Stimulated activated naive CD8-positive, alpha-beta T cell treated with anti-CD3 and anti-CD28 coated beads, Interleukin-15, amount 100 ng/mL, for 72 hours (primary cell): ENCODE measurements around the gene PLAGL1.
"Not testable (repeated sequence)": the region's sequence is repeated elsewhere in the genome, so short reads cannot be mapped to it uniquely, and the experiment has no call there.

ENCODE experiments used
- ATAC-seq: fragments of 150-1000 bp; cut with Tn5 transposase; 2 replicates; pipeline ENCODE4 v1.10.0; 2021; ENCODE audit warnings: mild to moderate bottlenecking, moderate library complexity
- DNase-seq, 2 donors: peaks; one replicate each; pipeline ENCODE4 v3.0.0; 2021 to 2022
- H3K27ac Mint-ChIP-seq, 2 donors: one replicate each; pipeline ENCODE4 v1.8.0; 2022; ENCODE audit warnings: mild to moderate bottlenecking in 2 of 2, mixed read lengths in 2 of 2, moderate library complexity in 2 of 2
- H3K27me3 Mint-ChIP-seq: one replicate; pipeline ENCODE4 v1.8.0; 2022; ENCODE audit warnings: mixed read lengths
- H3K4me1 Mint-ChIP-seq: one replicate; pipeline ENCODE4 v1.8.0; 2022; ENCODE audit warnings: mild to moderate bottlenecking, mixed read lengths
- H3K4me3 Mint-ChIP-seq, 2 donors: one replicate each; pipeline ENCODE4 v1.8.0; 2022; ENCODE audit warnings: mild to moderate bottlenecking in 2 of 2, mixed read lengths in 2 of 2, moderate library complexity in 1 of 2
- H3K9me3 Mint-ChIP-seq, 2 donors: one replicate each; pipeline ENCODE4 v1.8.0; 2022; ENCODE audit warnings: mixed read lengths in 2 of 2

PLAGL1 gene

GRCh38 chr6:144008120-144008811 is at the start of gene PLAGL1:
Gene PLAGL1, minus strand, starts transcription at chr6:144008259. Its CDS starts 60,123 bp downstream, at chr6:143948136.
- H3K27ac Mint-ChIP-seq, result peak within 1 kb of the TSS; percentile 34 to 52
- peaks cover 12% of the 10 kb centered on the region for H3K4me1 Mint-ChIP-seq
- ATAC-seq, result peak; percentile 83
- H3K9me3 Mint-ChIP-seq, result peaks cover 0 to 5% of the 10 kb centered on the region in 2 donors
- peak; percentile 21 to 25 for DNase-seq
- H3K27me3 Mint-ChIP-seq, result peaks cover 31% of the 10 kb centered on the region
- H3K4me3 Mint-ChIP-seq, result peak within 1 kb of the TSS; percentile 76 to 78

- peak; percentile 94 for ATAC-seq
These were observed 47.3 kb upstream of the PLAGL1 start for GRCh38 chr6:144055121-144055931.

GRCh38 chr6:144053601-144054000 is 45.5 kb upstream of the PLAGL1 start:
- H3K9me3 Mint-ChIP-seq, result peaks cover 0 to 9% of the 10 kb centered on the region in 2 donors
- H3K27ac Mint-ChIP-seq, result no peak overlapping the region
- H3K27me3 Mint-ChIP-seq, result no peaks in the 10 kb centered on the region
- no peak for DNase-seq
- H3K4me3 Mint-ChIP-seq, result no peak overlapping the region
- no peak for ATAC-seq
- H3K4me1 Mint-ChIP-seq, result peaks cover 34% of the 10 kb centered on the region

More at GRCh38 chr6:144055121-144055931, 47.3 kb upstream of the PLAGL1 start:
- peak; percentile 43 to 64 for DNase-seq
- Mint-ChIP-seq H3K9me3 (no peaks in the 10 kb centered on the region), H3K27ac (peak overlapping the region; percentile 95 to 97), H3K4me3 (peak overlapping the region; percentile 82 to 89), H3K27me3 (no peaks in the 10 kb centered on the region), H3K4me1 (peaks cover 34% of the 10 kb centered on the region)

DNA sequence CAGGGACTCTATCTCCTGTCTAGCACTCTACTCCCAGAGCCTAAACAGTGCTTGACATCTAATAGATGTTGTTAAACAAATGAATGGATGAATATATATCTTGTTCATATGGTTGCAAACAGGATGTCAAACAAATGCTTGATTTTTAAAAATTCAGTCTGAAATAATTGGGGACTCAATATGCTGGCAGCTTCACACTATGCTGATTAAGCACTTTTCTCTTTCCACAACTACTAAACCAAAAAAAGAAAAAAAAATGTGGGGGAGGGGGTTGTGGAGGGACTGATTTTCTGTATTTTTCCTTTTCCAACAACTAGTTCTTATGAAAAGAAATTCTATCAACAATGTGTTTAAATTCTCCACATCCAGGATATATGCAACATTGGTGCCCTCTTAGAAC is 44.4 kb upstream of the PLAGL1 start:
- peaks cover 0 to 10% of the 10 kb centered on the region in 2 donors for H3K9me3 Mint-ChIP-seq
- no peaks in the 10 kb centered on the region for H3K27me3 Mint-ChIP-seq
- ATAC-seq (no peak), DNase-seq (no peak)
- peaks cover 30% of the 10 kb centered on the region for H3K4me1 Mint-ChIP-seq
- H3K27ac Mint-ChIP-seq, result no peak overlapping the region
- no peak overlapping the region for H3K4me3 Mint-ChIP-seq

DNA sequence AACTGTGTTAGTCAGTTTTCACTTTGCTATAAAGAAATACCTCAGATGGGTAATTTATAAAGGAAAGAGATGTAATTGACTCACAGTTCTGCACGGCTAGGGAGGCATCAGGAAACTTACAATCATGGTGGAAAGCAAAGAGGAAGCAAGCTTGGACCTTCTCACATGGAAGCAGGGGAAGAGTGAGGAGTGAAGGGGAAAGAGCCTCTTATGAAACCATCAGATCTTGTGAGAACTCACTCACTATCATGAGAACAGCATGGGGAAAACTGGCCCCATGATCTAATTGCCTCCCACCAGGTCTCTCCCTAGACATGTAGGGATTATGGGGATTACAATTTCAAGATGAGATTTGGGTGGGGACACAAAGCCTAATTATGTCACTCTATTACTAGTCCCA is 41.3 kb upstream of the PLAGL1 start:
- H3K4me1 Mint-ChIP-seq, result peaks cover 4% of the 10 kb centered on the region
- no peak overlapping the region for H3K27ac Mint-ChIP-seq
- H3K9me3 Mint-ChIP-seq, result peaks cover 0 to 10% of the 10 kb centered on the region in 2 donors
- DNase-seq (no peak), ATAC-seq (no peak)
- H3K4me3 Mint-ChIP-seq, result no peak overlapping the region
- no peaks in the 10 kb centered on the region for H3K27me3 Mint-ChIP-seq

DNA sequence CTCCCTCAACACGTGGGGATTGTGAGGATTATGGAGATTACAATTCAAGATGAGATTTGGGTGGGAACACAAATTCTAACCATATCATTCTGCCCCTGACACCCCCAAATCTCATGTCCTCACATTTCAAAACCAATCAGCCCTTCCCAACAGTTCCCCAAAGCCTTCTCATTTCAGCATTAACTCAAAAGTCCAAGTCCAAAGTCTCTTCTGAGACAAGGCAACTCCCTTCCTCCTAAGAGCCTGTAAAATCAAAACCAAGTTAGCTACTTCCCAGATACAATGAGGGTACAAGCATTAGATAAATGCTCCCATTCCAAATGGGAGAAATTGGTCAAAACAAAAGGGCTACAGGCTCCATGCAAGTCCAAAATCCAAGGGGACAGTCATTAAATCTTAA is 39.6 kb upstream of the PLAGL1 start:
- Mint-ChIP-seq H3K4me1 (no peaks in the 10 kb centered on the region), H3K27me3 (no peaks in the 10 kb centered on the region), H3K27ac (peak overlapping the region in 1 of 2 donors; percentile 78), H3K9me3 (peaks cover 0 to 10% of the 10 kb centered on the region in 2 donors), H3K4me3 (no peak overlapping the region)
- ATAC-seq, result no peak
- no peak for DNase-seq

DNA sequence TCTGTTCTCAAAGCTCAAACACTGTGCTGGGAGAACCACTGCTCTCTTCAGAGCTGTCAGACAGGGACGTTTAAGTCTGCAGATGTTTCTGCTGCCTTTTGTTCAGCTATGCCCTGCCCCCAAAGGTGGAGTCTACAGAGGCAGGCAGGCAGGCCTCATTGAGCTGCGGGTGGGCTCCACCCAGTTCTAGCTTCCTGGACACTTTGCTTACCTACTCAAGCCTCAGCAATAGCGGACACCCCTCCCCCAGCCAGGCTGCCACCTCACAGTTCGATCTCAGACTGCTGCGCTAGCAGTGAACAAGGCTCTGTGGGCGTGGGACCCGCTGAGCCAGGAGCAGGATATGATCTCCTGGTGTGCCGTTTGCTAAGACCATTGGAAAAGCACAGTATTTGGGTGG is 38.6 kb upstream of the PLAGL1 start:
- not testable (repeated sequence) for ATAC-seq, H3K27ac Mint-ChIP-seq

DNA sequence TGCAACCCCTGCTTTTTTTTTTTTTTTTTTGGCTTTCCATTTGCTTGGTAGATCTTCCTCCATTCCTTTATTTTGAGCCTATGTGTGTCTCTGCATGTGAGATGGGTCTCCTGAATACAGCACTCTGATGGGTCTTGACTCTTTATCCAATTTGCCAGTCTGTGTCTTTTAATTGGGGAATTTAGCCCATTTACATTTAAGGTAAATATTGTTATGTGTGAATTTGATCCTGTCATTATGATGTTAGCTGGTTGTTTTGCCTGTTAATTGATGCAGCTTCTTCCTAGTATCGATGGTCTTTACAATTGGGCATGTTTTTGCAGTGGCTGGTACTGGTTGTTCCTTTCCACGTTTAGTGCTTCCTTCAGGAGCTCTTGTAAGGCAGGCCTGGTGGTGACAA is 36.9 kb upstream of the PLAGL1 start:
- not testable (repeated sequence) for H3K27ac Mint-ChIP-seq, H3K4me3 Mint-ChIP-seq, DNase-seq, ATAC-seq, H3K27me3 Mint-ChIP-seq, H3K4me1 Mint-ChIP-seq
- H3K9me3 Mint-ChIP-seq, result peaks cover 0 to 14% of the 10 kb centered on the region in 2 donors

More for the DNA sequence above, 38.6 kb upstream of the PLAGL1 start:
- not testable (repeated sequence) for H3K4me3 Mint-ChIP-seq, H3K4me1 Mint-ChIP-seq, DNase-seq, H3K27me3 Mint-ChIP-seq
- H3K9me3 Mint-ChIP-seq, result peaks cover 0 to 13% of the 10 kb centered on the region in 2 donors

- Mint-ChIP-seq H3K27ac (no peak overlapping the region), H3K27me3 (no peaks in the 10 kb centered on the region), H3K9me3 (peaks cover 3 to 9% of the 10 kb centered on the region in 2 donors), H3K4me1 (peaks cover 16% of the 10 kb centered on the region), H3K4me3 (peak overlapping the region in 1 of 2 donors; percentile 54)
- no peak for DNase-seq
- no peak for ATAC-seq
These were observed 28.8 kb upstream of the PLAGL1 start for GRCh38 chr6:144036835-144037195.

DNA sequence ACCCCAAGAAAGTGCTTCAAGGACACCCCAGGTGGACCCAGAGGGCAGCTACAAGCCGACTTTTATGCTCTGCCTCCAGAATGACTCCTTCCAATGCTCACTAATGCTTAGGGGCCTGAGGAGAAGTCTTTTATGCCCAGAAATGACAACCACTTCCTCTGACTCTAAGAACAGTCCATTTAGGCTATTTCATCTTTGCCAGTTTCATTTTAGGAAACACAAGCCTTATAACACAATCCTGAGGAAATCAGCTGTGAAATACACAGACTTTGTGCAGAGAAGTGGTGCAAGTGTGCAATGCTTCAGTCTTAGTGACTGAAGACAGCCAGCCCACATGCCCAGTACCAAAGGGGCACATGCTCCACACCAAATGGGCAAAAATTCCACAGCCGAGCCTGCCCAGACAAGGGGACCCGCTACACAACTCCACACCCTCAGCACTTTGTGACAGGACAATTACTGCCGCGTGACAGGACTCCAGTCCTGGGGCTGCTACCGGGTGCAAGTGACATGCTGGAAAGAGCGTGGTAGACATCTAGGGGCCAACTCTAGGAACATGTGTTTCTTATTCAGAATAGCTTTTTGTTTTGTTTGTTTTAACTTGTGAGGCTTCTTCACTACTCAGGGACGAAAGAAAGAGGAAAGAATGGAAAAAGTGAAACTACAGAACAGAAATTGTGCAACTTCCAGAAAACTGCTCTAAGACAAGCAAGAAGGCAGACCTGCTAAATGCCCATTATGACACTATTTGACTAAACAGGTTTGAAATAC is 28.2 kb upstream of the PLAGL1 start:
- ATAC-seq, result peak; percentile 69
- DNase-seq, result no peak
- H3K9me3 Mint-ChIP-seq, result peaks cover 2 to 9% of the 10 kb centered on the region in 2 donors
- peak overlapping the region in 1 of 2 donors; percentile 79 for H3K27ac Mint-ChIP-seq
- peak overlapping the region; percentile 21 to 54 for H3K4me3 Mint-ChIP-seq
- peaks cover 16% of the 10 kb centered on the region for H3K4me1 Mint-ChIP-seq
- no peaks in the 10 kb centered on the region for H3K27me3 Mint-ChIP-seq

DNA sequence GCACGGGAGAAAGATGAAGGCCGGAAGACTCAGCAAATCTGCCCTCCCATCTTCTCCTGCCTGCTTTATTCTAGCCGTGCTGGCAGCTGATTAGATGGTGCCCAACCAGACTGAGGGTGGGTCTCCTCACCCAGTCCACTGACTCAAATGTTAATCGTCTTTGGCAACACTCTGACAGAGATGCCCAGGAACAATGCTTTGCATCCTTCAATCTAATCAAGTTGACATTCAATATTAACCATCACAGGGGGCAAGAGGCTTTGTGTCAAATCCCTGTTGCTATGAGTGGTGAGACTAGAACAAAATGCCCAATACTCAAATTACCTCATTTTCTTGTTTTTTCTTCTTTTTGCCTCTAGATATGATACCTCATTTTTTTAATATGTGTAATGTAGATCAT is 27.4 kb upstream of the PLAGL1 start:
- Mint-ChIP-seq H3K9me3 (peaks cover 5 to 9% of the 10 kb centered on the region in 2 donors), H3K27ac (no peak overlapping the region), H3K4me1 (peaks cover 16% of the 10 kb centered on the region), H3K27me3 (no peaks in the 10 kb centered on the region), H3K4me3 (no peak overlapping the region)
- no peak for ATAC-seq
- DNase-seq, result no peak

DNA sequence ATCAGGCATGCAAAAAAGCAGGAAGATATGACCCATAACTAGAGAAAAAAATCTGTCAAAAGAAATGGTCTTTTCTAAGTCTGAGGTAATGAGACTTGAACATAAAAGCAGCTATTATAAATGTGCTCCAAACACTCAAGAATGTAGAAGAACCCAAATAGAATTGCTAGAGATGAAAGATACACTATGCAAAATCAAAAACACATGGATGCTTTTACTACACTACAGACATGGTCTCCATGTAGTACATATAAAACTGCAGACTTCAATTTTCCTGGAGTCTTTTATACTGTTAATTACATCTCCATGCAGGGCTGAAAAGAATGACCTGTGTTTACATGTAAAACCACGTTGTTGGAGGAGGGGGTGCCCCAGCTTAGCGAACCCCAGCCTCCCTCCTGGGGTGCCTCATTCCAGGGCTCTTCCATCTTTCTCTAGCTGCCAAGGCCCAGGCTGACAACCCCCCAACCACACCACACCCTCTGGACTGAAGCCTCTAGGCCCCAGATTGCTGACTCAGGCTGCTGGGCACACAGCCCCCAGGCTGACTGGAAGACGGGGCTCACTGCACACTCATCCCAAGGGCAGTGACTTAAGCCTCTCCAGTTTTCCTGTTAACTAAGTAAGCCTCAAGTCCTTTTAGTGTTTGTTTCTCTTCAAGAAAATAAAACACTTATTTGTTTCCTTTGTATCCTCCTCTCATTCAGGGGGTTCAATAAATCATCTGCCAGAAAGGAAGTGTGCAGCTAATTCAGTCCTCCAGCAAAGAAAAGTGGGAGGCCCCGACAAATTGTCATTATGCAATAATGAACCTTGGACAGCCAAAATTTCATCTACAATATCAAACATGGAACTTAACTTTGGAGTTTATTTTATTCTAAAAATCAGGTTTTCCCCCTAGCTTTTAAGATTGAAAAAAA is 26.0 kb upstream of the PLAGL1 start:
- DNase-seq (no peak), ATAC-seq (no peak)
- Mint-ChIP-seq H3K4me1 (peaks cover 16% of the 10 kb centered on the region), H3K9me3 (peaks cover 5 to 9% of the 10 kb centered on the region in 2 donors), H3K27me3 (no peaks in the 10 kb centered on the region), H3K4me3 (no peak overlapping the region), H3K27ac (no peak overlapping the region)

DNA sequence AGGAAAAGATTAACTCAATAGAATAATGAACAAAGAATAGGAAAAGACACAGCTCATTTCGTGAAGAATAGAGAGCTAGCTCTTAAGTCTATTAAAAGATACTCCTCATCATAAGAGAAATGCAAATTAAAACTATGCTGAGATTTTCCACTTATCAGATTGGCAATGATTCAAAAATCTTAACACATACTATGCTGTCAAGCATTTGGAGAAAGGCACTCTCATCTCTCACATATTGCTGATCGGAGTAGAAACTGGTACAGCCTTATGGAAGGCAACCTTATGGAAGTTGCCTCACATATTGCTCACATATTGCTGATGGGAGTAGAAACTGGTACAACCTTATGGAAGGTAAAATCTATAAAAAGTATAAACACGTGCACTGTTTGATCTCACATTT is 21.4 kb upstream of the PLAGL1 start:
- H3K27me3 Mint-ChIP-seq, result no peaks in the 10 kb centered on the region
- ATAC-seq, result no peak
- no peak overlapping the region for H3K4me3 Mint-ChIP-seq
- no peak for DNase-seq
- peaks cover 5 to 9% of the 10 kb centered on the region in 2 donors for H3K9me3 Mint-ChIP-seq
- H3K27ac Mint-ChIP-seq, result no peak overlapping the region
- no peaks in the 10 kb centered on the region for H3K4me1 Mint-ChIP-seq

- H3K4me1 Mint-ChIP-seq, result no peaks in the 10 kb centered on the region
- DNase-seq, result no peak
- H3K4me3 Mint-ChIP-seq, result no peak overlapping the region
- peaks cover 4 to 5% of the 10 kb centered on the region in 2 donors for H3K9me3 Mint-ChIP-seq
- H3K27me3 Mint-ChIP-seq, result no peaks in the 10 kb centered on the region
- H3K27ac Mint-ChIP-seq, result no peak overlapping the region
- ATAC-seq, result no peak
These were observed 20.0 kb upstream of the PLAGL1 start for GRCh38 chr6:144027932-144028587.
